ENCODE data around the gene DMD. TPM values are rescaled to one million over a fixed set of nuclear protein-coding genes. Genes with fewer than 3 reads are reported as not detected.
"Not testable (repeated sequence)": the region's sequence is repeated elsewhere in the genome, so short reads cannot be mapped to it uniquely, and the experiment has no call there.

DMD gene
- total RNA-seq, 1 experiment from 2014 or later, result 25.3 TPM

DNA sequence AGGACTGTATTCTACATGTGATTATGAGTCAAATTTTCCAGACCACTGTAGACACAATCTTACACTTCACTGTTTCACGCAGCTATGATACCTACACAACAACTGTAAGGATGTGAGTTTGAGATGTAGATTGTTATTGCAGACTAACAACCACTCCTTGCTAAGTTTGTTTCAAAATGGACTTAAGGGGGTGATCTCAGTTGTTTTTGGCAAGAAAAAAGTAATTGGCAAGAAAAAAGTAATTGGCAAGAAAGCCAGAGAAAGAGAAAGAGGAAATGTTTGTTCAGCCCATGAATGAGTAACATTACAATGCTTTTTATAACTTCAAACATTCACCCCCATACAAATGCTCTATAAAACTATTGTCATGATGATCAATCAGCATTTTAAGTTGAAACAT lies 466.4 kb downstream of the DMD start:
- H3K4me2 ChIP-seq, result no peak overlapping the region
- H3F3A ChIP-seq (ENCODE audit: insufficient read depth, low read depth), result no peaks in the 10 kb centered on the region
- no peaks in the 10 kb centered on the region; the same call in 1 of the 2 replicates for H3K9me3 ChIP-seq (ENCODE audit: insufficient read depth, low read depth)
- H3K4me3 ChIP-seq, result no peak overlapping the region
- no TSS peak for BruUV-seq (replicated peaks)
- POLR2A ChIA-PET (ENCODE audit: unreplicated experiment), result no interaction called here
- DNase-seq, result no peak
- no peak overlapping the region for H3K27ac ChIP-seq
- no peaks in the 10 kb centered on the region for H4K20me1 ChIP-seq (ENCODE audit: insufficient read depth)
- no peaks in the 10 kb centered on the region for H3K27me3 ChIP-seq (ENCODE audit: insufficient read depth, low read depth)
- intact Hi-C loops (cut with micrococcal nuclease; ENCODE audit: unreplicated experiment), result no loop called here
- CTCF ChIA-PET, result no interaction called here
- H2AFZ ChIP-seq, result no peak overlapping the region
- H3K9me2 ChIP-seq (ENCODE audit: insufficient read depth), result no peaks in the 10 kb centered on the region
- no peak for TF ChIP-seq EZH2 (IDR thresholded peaks at IDR 0.05; ENCODE audit: low read depth)
- TF ChIP-seq, protein P1, sequence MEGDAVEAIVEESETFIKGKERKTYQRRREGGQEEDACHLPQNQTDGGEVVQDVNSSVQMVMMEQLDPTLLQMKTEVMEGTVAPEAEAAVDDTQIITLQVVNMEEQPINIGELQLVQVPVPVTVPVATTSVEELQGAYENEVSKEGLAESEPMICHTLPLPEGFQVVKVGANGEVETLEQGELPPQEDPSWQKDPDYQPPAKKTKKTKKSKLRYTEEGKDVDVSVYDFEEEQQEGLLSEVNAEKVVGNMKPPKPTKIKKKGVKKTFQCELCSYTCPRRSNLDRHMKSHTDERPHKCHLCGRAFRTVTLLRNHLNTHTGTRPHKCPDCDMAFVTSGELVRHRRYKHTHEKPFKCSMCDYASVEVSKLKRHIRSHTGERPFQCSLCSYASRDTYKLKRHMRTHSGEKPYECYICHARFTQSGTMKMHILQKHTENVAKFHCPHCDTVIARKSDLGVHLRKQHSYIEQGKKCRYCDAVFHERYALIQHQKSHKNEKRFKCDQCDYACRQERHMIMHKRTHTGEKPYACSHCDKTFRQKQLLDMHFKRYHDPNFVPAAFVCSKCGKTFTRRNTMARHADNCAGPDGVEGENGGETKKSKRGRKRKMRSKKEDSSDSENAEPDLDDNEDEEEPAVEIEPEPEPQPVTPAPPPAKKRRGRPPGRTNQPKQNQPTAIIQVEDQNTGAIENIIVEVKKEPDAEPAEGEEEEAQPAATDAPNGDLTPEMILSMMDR (conservative IDR thresholded peaks at IDR 0.05), result no peak
- H3K4me1 ChIP-seq (replicated peaks; ENCODE audit: insufficient read depth), result peaks cover 11% of the 10 kb centered on the region
- no peaks in the 10 kb centered on the region for H3K36me3 ChIP-seq (ENCODE audit: low read depth)
- no peaks in the 10 kb centered on the region for H3K79me2 ChIP-seq (ENCODE audit: low read depth)

DNA sequence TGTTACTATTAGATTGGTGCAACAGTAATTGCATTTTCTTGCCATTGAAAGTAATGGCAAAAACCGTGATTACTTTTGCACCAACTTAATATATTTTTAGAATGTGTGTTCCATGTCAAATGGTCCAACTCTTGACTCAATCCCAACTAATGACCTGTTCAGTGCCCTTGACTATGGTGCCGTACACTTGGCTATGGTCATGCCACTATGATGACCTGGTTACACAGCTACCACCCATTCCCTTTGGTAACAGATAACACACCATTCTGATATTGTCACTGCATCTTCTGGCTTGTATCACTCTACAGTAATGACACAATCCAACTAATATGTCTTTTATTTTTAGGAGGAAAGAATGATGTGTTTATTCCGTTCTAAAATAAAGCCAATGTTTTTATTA lies 469.4 kb downstream of the DMD start:
- Histone ChIP-seq H3K4me3 (no peak overlapping the region), H4K20me1 (ENCODE audit: insufficient read depth) (no peaks in the 10 kb centered on the region), H3K9me3 (ENCODE audit: insufficient read depth, low read depth) (no peaks in the 10 kb centered on the region), H3K9me2 (ENCODE audit: insufficient read depth) (no peaks in the 10 kb centered on the region), H3K36me3 (ENCODE audit: low read depth) (no peaks in the 10 kb centered on the region), H3K79me2 (ENCODE audit: low read depth) (no peaks in the 10 kb centered on the region), H3K27ac (no peak overlapping the region), H2AFZ (no peak overlapping the region), H3F3A (ENCODE audit: insufficient read depth, low read depth) (no peaks in the 10 kb centered on the region), H3K4me1 (replicated peaks; ENCODE audit: insufficient read depth) (no peaks in the 10 kb centered on the region), H3K4me2 (no peak overlapping the region), H3K27me3 (ENCODE audit: insufficient read depth, low read depth) (no peaks in the 10 kb centered on the region)
- intact Hi-C loops (cut with micrococcal nuclease; ENCODE audit: unreplicated experiment), result no loop called here
- BruUV-seq (replicated peaks), result no TSS peak
- CTCF ChIA-PET, result no interaction called here
- no peak for DNase-seq
- TF ChIP-seq EZH2 (IDR thresholded peaks at IDR 0.05; ENCODE audit: low read depth), result no peak
- TF ChIP-seq, protein P1 (conservative IDR thresholded peaks at IDR 0.05), result no peak
- POLR2A ChIA-PET (ENCODE audit: unreplicated experiment), result no interaction called here

DNA sequence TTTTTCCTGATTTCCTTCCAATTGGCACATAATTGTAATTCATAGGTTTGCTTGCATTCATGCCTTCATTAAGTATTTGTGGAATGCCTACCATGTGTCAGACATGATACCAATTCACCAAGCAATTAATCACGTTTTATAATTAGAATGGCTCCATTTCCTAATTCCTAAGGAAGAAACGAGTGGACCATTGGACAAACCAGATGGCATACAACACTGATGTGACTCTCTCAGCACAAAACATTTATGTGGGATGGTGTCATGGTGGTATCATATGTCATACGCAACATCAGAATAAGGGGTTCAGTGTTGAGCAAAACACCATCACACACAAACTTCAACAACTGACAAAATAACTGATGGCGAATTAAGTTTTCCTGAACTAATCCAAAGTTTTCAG lies 502.8 kb downstream of the DMD start:
- no peak overlapping the region for H3K27ac ChIP-seq
- H2AFZ ChIP-seq, result no peak overlapping the region
- H3K36me3 ChIP-seq (ENCODE audit: low read depth), result no peaks in the 10 kb centered on the region
- no peak for DNase-seq
- no TSS peak for BruUV-seq (replicated peaks)
- no peaks in the 10 kb centered on the region for H4K20me1 ChIP-seq (ENCODE audit: insufficient read depth)
- no peaks in the 10 kb centered on the region for H3K4me1 ChIP-seq (replicated peaks; ENCODE audit: insufficient read depth)
- H3K27me3 ChIP-seq (ENCODE audit: insufficient read depth, low read depth), result no peaks in the 10 kb centered on the region
- no peak for TF ChIP-seq EZH2 (IDR thresholded peaks at IDR 0.05; ENCODE audit: low read depth)
- TF ChIP-seq, protein P1 (conservative IDR thresholded peaks at IDR 0.05), result no peak
- no peak overlapping the region for H3K4me3 ChIP-seq
- no peak overlapping the region for H3K4me2 ChIP-seq
- ChIA-PET POLR2A (ENCODE audit: unreplicated experiment) (no interaction called here), CTCF (no interaction called here)
- no peaks in the 10 kb centered on the region for H3K9me2 ChIP-seq (ENCODE audit: insufficient read depth)
- H3K9me3 ChIP-seq (ENCODE audit: insufficient read depth, low read depth), result no peaks in the 10 kb centered on the region
- no peaks in the 10 kb centered on the region for H3F3A ChIP-seq (ENCODE audit: insufficient read depth, low read depth)
- H3K79me2 ChIP-seq (ENCODE audit: low read depth), result no peaks in the 10 kb centered on the region
- intact Hi-C loops (cut with micrococcal nuclease; ENCODE audit: unreplicated experiment), result no loop called here

DNA sequence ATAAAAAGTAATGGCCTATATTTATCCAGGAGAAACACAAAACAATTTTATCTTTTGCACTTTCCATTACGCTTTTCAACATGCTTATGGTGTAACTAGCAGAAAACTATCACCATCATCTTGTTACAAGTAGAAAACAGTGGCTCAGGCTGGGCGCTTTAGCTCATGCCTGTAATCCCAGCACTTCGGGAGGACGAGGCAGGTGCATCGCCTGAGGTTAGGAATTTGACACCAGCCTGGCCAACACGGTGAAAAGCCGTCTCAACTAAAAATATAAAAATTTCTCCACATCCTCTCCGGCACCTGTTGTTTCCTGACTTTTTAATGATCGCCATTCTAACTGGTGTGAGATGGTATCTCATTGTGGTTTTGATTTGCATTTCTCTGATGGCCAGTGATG lies 506.0 kb downstream of the DMD start:
- BruUV-seq (replicated peaks); H3K27me3 ChIP-seq (ENCODE audit: insufficient read depth, low read depth); intact Hi-C loops (cut with micrococcal nuclease; ENCODE audit: unreplicated experiment); H3F3A ChIP-seq (ENCODE audit: insufficient read depth, low read depth); DNase-seq; H2AFZ ChIP-seq; H3K4me2 ChIP-seq; H3K9me3 ChIP-seq (ENCODE audit: insufficient read depth, low read depth); POLR2A ChIA-PET (ENCODE audit: unreplicated experiment); H3K9me2 ChIP-seq (ENCODE audit: insufficient read depth); H3K36me3 ChIP-seq (ENCODE audit: low read depth); H3K79me2 ChIP-seq (ENCODE audit: low read depth); H4K20me1 ChIP-seq (ENCODE audit: insufficient read depth); CTCF ChIA-PET; H3K4me3 ChIP-seq; H3K4me1 ChIP-seq (replicated peaks; ENCODE audit: insufficient read depth); H3K27ac ChIP-seq: not testable (repeated sequence)
